Esophagus muscularis mucosa (tissue), 4 donors: ENCODE results near the gene CRTAP. TPM values are rescaled to one million over a fixed set of nuclear protein-coding genes. Genes with fewer than 3 reads are reported as not detected.
"Not testable (repeated sequence)": the region's sequence is repeated elsewhere in the genome, so short reads cannot be mapped to it uniquely, and the experiment has no call there.

Experiments used
- DNase-seq: peaks from one replicate; pipeline ENCODE4 v3.0.0-alpha.2; 2017; ENCODE audit errors: extremely low spot score
- H3K27ac ChIP-seq, 4 donors: fragments of 200-600 bp; sonication (generic); replicated peaks in 1 of 4; 1 replicate in 3 of 4; 2 replicates in 1 of 4; pipeline ENCODE4 v1.5.1; 2016 to 2019; ENCODE audit warnings: mild to moderate bottlenecking in 1 of 4
- H3K27me3 ChIP-seq, 4 donors: fragments of 200-600 bp; sonication (generic); one replicate each; pipeline versions ENCODE4 v1.5.1 to v1.6.0; 2016 to 2019
- H3K36me3 ChIP-seq, 4 donors: fragments of 200-600 bp; sonication (generic); one replicate each; pipeline ENCODE4 v1.5.1; 2016 to 2019
- H3K4me1 ChIP-seq, 4 donors: fragments of 200-600 bp; sonication (generic); one replicate each; pipeline ENCODE4 v1.5.1; 2016 to 2019
- H3K4me3 ChIP-seq, 4 donors: fragments of 200-600 bp; sonication (generic); 1 replicate in 2 of 4; 2 replicates in 2 of 4; pipeline ENCODE4 v1.5.1; 2016 to 2019; ENCODE audit warnings: mild to moderate bottlenecking in 4 of 4, moderate library complexity in 1 of 4
- H3K9me3 ChIP-seq, 4 donors: fragments of 200-600 bp; sonication (generic); 1 replicate in 3 of 4; 2 replicates in 1 of 4; pipeline ENCODE4 v1.5.1; 2016 to 2019
- CTCF ChIP-seq, 3 experiments: fragments of 200-600 bp in 2 of 3; fragments of 450-650 bp in 1 of 3; sonication (generic) in 2 of 3; IDR thresholded peaks; one replicate each; pipeline ENCODE4 v1.5.1; 2017 to 2019; ENCODE audit warnings: antibody characterized with exemption in 3 of 3, mild to moderate bottlenecking in 2 of 3, moderate library complexity in 1 of 3
- EP300 ChIP-seq: sonication (generic); formaldehyde crosslinking; IDR thresholded peaks from one replicate; pipeline ENCODE4 v1.6.1; 2017; ENCODE audit warnings: antibody characterized with exemption
- POLR2A ChIP-seq: fragments of 450-650 bp; IDR thresholded peaks from one replicate; pipeline ENCODE4 v1.6.1; 2017; ENCODE audit warnings: antibody characterized with exemption, moderate library complexity, mild to moderate bottlenecking, low read depth
- POLR2AphosphoS5 ChIP-seq, 2 donors: sonication (generic); formaldehyde crosslinking; IDR thresholded peaks; one replicate each; pipeline ENCODE4 v1.6.1; 2017; ENCODE audit warnings: antibody characterized with exemption in 2 of 2
- WGBS: methylation state at CpG from one replicate; pipeline ENCODE4 v1.1.5; 2018; 5-methylcytosine and 5-hydroxymethylcytosine counted together
- intact Hi-C: fragments of 100-400 bp; cut with DNase I; formaldehyde crosslinking; loops from one replicate; pipeline ENCODE4 v1.15.1; 2023
- total RNA-seq, 4 donors: library from RNA; depleted of rRNA; stranded (reverse); fragments of >200 nt; gene quantifications; one replicate each; pipeline versions ENCODE4 v1.1.0 to v1.2.1, GENCODE V29; 2016

Gene CRTAP
- total RNA-seq, 4 donors from 2014 or later: 187 to 282 (median 237) TPM

DNA sequence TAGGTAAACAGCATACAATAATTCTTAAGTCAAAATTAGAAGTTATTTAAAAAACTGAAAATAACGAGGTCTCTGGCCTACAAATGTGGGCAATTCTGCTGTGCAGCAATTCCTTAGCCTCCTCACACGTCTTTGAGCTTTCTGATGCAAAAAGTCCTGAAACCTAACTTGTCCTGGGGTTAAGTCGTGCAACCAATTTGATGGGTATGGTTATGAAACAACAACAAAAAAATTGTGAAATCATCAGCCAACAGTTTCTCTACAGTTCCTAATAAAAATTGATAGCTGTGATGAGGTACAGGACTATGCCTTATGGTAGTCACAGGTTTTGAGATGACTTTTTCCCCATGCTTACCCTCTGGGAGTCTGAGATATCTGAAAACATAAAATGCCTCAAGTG is 10.3 kb upstream of the CRTAP start:
- no peak overlapping the region for H3K4me3 ChIP-seq
- no peak for DNase-seq
- no peaks in the 10 kb centered on the region for H3K9me3 ChIP-seq
- H3K27me3 ChIP-seq: no peaks in the 10 kb centered on the region
- H3K4me1 ChIP-seq: no peaks in the 10 kb centered on the region
- H3K36me3 ChIP-seq: no peaks in the 10 kb centered on the region
- 90% methylated on average over 3 of the region's 3 CpGs for WGBS
- no peak overlapping the region for H3K27ac ChIP-seq
- no peak for TF ChIP-seq CTCF (IDR thresholded peaks at IDR 0.05)
- intact Hi-C loops: no loop called here

DNA sequence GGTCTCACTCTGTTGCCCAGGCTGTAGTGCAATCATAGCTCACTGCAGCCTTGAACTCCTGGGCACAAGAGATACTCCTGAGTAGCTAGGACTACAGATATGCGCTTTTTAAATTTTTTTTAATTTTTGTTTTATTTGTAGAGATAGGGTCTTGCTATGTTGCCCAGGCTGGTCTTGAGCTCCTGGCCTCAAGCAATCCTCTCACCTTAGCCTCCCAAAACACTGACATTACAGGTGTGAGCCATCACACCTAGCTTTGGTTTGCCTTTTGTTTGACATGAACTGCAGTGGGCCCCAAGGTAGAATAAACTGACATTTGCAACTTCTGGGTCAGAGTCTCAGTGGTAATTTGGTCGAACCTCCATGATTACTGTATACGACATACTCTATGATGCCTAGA is 9.0 kb upstream of the CRTAP start:
- Histone ChIP-seq H3K9me3 (no peaks in the 10 kb centered on the region), H3K4me3 (no peak overlapping the region), H3K4me1 (no peaks in the 10 kb centered on the region), H3K36me3 (no peaks in the 10 kb centered on the region), H3K27ac (no peak overlapping the region), H3K27me3 (no peaks in the 10 kb centered on the region)
- no peak for TF ChIP-seq POLR2A
- TF ChIP-seq CTCF (IDR thresholded peaks at IDR 0.05): no peak
- no peak for TF ChIP-seq EP300
- TF ChIP-seq POLR2AphosphoS5 (IDR thresholded peaks at IDR 0.05): no peak
- no peak for DNase-seq
- 83% methylated on average over 3 of the region's 3 CpGs for WGBS
- intact Hi-C loops: no loop called here

DNA sequence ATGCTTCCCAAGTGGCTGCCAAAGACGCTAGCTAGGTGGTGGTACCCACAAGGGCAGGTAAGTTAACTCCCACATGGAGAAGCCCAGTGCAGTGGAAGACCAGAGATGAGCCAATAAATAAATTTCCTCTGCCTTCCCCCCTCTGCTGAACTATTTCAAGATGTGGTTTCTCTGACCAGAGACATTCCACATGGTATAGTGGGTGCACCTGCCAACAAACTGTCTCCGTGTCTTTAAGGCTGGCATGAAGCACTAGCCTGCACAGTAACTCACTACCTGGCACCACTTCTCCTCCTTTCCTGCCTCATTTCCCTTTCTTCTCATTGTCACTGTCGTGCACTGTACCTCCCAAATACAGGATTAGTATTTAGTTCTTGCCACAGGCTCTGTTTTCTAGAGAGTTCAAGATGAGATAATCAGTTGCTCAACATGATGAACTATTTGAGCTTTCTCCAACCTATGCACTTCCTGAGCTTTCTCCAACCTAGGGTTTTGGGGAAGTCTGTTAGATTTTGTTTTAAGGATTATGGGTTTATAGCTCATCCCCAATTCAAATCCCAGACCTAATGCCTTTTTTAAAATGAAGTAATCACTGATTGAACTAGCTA is 8.4 kb upstream of the CRTAP start:
- H3K9me3 ChIP-seq: no peaks in the 10 kb centered on the region
- intact Hi-C loops: no loop called here
- no peak for DNase-seq
- 72% methylated on average over 3 of the region's 3 CpGs for WGBS
- no peak overlapping the region for H3K4me3 ChIP-seq
- no peak overlapping the region for H3K27ac ChIP-seq
- no peaks in the 10 kb centered on the region for H3K27me3 ChIP-seq
- H3K4me1 ChIP-seq: no peaks in the 10 kb centered on the region
- no peak for TF ChIP-seq EP300
- TF ChIP-seq POLR2AphosphoS5 (IDR thresholded peaks at IDR 0.05): no peak
- no peak for TF ChIP-seq CTCF (IDR thresholded peaks at IDR 0.05)
- TF ChIP-seq POLR2A: no peak
- H3K36me3 ChIP-seq: no peaks in the 10 kb centered on the region

- H3K4me3 ChIP-seq, H3K36me3 ChIP-seq, intact Hi-C loops, H3K27ac ChIP-seq, H3K4me1 ChIP-seq, H3K9me3 ChIP-seq, H3K27me3 ChIP-seq, DNase-seq: not testable (repeated sequence)
- WGBS: 84% methylated on average over 2 of the region's 2 CpGs
Measured at GRCh38 chr3:33106854-33107253, 7.0 kb upstream of the CRTAP start.

DNA sequence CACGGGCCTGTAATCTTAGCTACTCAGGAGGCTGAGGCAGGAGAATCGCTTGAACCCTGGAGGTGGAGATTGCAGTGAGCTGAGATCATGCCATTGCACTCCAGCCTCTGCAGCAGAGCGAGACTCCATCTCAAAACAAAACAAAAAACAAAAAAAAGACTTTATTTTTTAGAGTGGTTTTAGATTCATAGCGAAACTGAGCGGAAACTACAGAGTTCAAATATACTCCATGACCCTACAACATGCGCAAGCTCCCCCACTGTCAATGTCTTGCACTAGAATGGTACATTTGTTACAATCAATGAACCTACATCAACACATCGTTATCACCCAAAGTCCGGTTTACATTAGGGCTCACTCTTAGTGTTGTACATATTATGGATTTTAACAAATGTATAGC is 2.2 kb upstream of the CRTAP start:
- Histone ChIP-seq H3K36me3 (no peaks in the 10 kb centered on the region), H3K4me1 (peaks cover 8 to 32% (median 27%) of the 10 kb centered on the region in 4 donors), H3K4me3 (no peak overlapping the region), H3K27ac (no peak overlapping the region), H3K27me3 (no peaks in the 10 kb centered on the region), H3K9me3 (no peaks in the 10 kb centered on the region)
- 96% methylated on average over 8 of the region's 8 CpGs for WGBS
- intact Hi-C loops: no loop called here
- no peak for TF ChIP-seq CTCF (IDR thresholded peaks at IDR 0.05)
- no peak for TF ChIP-seq POLR2A
- no peak for TF ChIP-seq EP300
- no peak for TF ChIP-seq POLR2AphosphoS5 (IDR thresholded peaks at IDR 0.05)
- DNase-seq: no peak
